HEK293 (cell line): ENCODE results near the gene MALAT1.
A peak's percentile ranks its signal among the peaks of the same experiment; 100 is the strongest.

Experiments
- CTCF ChIA-PET: fragments of 350-600 bp; formaldehyde crosslinking; extraction: SDS; loops from one replicate; lab custom pipeline; 2021; ENCODE audit warnings: antibody characterized with exemption; lab: Yijun Ruan, JAX
- POLR2A ChIA-PET: fragments of 300-600 bp; formaldehyde crosslinking; extraction: SDS; loops from one replicate; lab custom pipeline; 2020; ENCODE audit warnings: antibody characterized with exemption, inconsistent platforms; lab: Yijun Ruan, JAX
- H3K27ac ChIP-seq: fragments of 200-500 bp; sonication (Bioruptor generic); 2 replicates; pipeline ENCODE4 v1.5.1; 2014; ENCODE audit warnings: low read depth, low read length, control low read depth, inconsistent platforms; ENCODE audit errors: extremely low read depth
- H3K36me3 ChIP-seq, 2 experiments: fragments of 200-500 bp in 1 of 2; sonication (Bioruptor generic) in 1 of 2; 1 replicate in 1 of 2; 2 replicates in 1 of 2; pipeline ENCODE4 v1.5.1; 2014 to 2017; ENCODE audit warnings: inconsistent platforms in 2 of 2, low read length in 2 of 2; ENCODE audit not compliant: control insufficient read depth in 2 of 2, insufficient read depth in 1 of 2
- H3K4me1 ChIP-seq: fragments of 200-500 bp; sonication (Bioruptor generic); 2 replicates; pipeline ENCODE4 v1.5.1; 2014; ENCODE audit warnings: mild to moderate bottlenecking, low read length, inconsistent platforms; ENCODE audit not compliant: control insufficient read depth, insufficient read depth
- H3K4me3 ChIP-seq: 2 replicates; pipeline ENCODE4 v1.5.1; 2011; ENCODE audit warnings: low read depth, mild to moderate bottlenecking, control low read depth, low read length, moderate library complexity
- H3K9me3 ChIP-seq: fragments of 200-500 bp; sonication (Bioruptor generic); 2 replicates; pipeline ENCODE4 v1.5.1; 2014; ENCODE audit warnings: low read depth, low read length, inconsistent platforms; ENCODE audit not compliant: control insufficient read depth, insufficient read depth
- BCL11B ChIP-seq: fragments of 450-650 bp; formaldehyde crosslinking; IDR thresholded peaks from 2 replicates; pipeline ENCODE4 v1.5.1; 2016; ENCODE audit warnings: low read depth, missing biosample characterization, missing genetic modification characterization
- GFI1B ChIP-seq: fragments of 450-650 bp; formaldehyde crosslinking; IDR thresholded peaks from 2 replicates; pipeline ENCODE4 v1.5.1; 2016; ENCODE audit warnings: missing biosample characterization, missing genetic modification characterization
- HOXD13 ChIP-seq: sonication (generic); formaldehyde crosslinking; IDR thresholded peaks from 2 replicates; pipeline ENCODE4 v1.8.0; 2022; ENCODE audit warnings: missing genetic modification reagents, borderline replicate concordance
- MEIS1 ChIP-seq: sonication (generic); formaldehyde crosslinking; IDR thresholded peaks from 2 replicates; pipeline ENCODE4 v1.8.1; 2022; ENCODE audit warnings: missing genetic modification reagents, mild to moderate bottlenecking, borderline replicate concordance
- PRDM1 ChIP-seq: fragments of 450-650 bp; formaldehyde crosslinking; IDR thresholded peaks from 2 replicates; pipeline ENCODE4; 2016; ENCODE audit warnings: missing biosample characterization, missing genetic modification characterization
- REPIN1 ChIP-seq: fragments of 450-650 bp; formaldehyde crosslinking; IDR thresholded peaks from 2 replicates; pipeline ENCODE4 v1.5.1; 2017; ENCODE audit warnings: missing biosample characterization, missing genetic modification characterization, low read depth
- TCF7L2 ChIP-seq: IDR thresholded peaks from 2 replicates; pipeline ENCODE4 v1.6.1; 2011; ENCODE audit warnings: low read depth, mild to moderate bottlenecking, inconsistent platforms, low read length, moderate library complexity, borderline replicate concordance
- ZFP37 ChIP-seq: fragments of 450-650 bp; formaldehyde crosslinking; IDR thresholded peaks from 2 replicates; pipeline ENCODE4 v1.5.1; 2016; ENCODE audit warnings: missing biosample characterization, missing genetic modification characterization
- ZNF157 ChIP-seq: fragments of 450-650 bp; formaldehyde crosslinking; IDR thresholded peaks from 2 replicates; pipeline ENCODE4 v1.5.1; 2016; ENCODE audit warnings: missing biosample characterization, missing genetic modification characterization
- ZNF214 ChIP-seq: fragments of 450-650 bp; formaldehyde crosslinking; IDR thresholded peaks from 2 replicates; pipeline ENCODE4 v1.5.1; 2017; ENCODE audit warnings: missing biosample characterization, mild to moderate bottlenecking, missing genetic modification characterization, borderline replicate concordance
- ZNF24 ChIP-seq: fragments of 450-650 bp; formaldehyde crosslinking; IDR thresholded peaks from 2 replicates; pipeline ENCODE4 v1.5.1; 2016; ENCODE audit warnings: missing biosample characterization, missing genetic modification characterization
- ZNF530 ChIP-seq: fragments of 450-650 bp; formaldehyde crosslinking; IDR thresholded peaks from 2 replicates; pipeline ENCODE4 v1.5.1; 2016; ENCODE audit warnings: low read depth, missing biosample characterization, missing genetic modification characterization
- ZNF610 ChIP-seq: fragments of 450-650 bp; formaldehyde crosslinking; IDR thresholded peaks from 2 replicates; pipeline ENCODE4 v1.5.1; 2016; ENCODE audit warnings: missing biosample characterization, missing genetic modification characterization, borderline replicate concordance
- ZNF623 ChIP-seq: fragments of 450-650 bp; formaldehyde crosslinking; IDR thresholded peaks from 2 replicates; pipeline ENCODE4 v1.5.1; 2016; ENCODE audit warnings: missing biosample characterization, missing genetic modification characterization
- ZNF843 ChIP-seq: fragments of 450-650 bp; formaldehyde crosslinking; IDR thresholded peaks from 2 replicates; pipeline ENCODE4 v1.5.1; 2016; ENCODE audit warnings: missing biosample characterization, missing genetic modification characterization
- TF ChIP-seq, protein P1 (sequence below): fragments of 450-650 bp; formaldehyde crosslinking; IDR thresholded peaks from 2 replicates; pipeline ENCODE4 v1.5.1; 2017; ENCODE audit warnings: missing biosample characterization, missing genetic modification characterization
- TF ChIP-seq, protein P2 (sequence below): fragments of 450-650 bp; IDR thresholded peaks from 2 replicates; pipeline ENCODE4 v1.5.1; 2018; ENCODE audit warnings: missing biosample characterization, mild to moderate bottlenecking, missing genetic modification characterization
- TF ChIP-seq, protein P3 (sequence below): fragments of 450-650 bp; formaldehyde crosslinking; IDR thresholded peaks from 2 replicates; pipeline ENCODE4 v1.5.1; 2016; ENCODE audit warnings: missing biosample characterization, missing genetic modification characterization
- TF ChIP-seq, protein P4 (sequence below): fragments of 450-650 bp; formaldehyde crosslinking; IDR thresholded peaks from 2 replicates; pipeline ENCODE4 v1.5.1; 2016; ENCODE audit warnings: missing biosample characterization, missing genetic modification characterization
- TF ChIP-seq, protein P5 (sequence below): fragments of 450-650 bp; formaldehyde crosslinking; IDR thresholded peaks from 2 replicates; pipeline ENCODE4 v1.5.1; 2017; ENCODE audit warnings: missing biosample characterization, missing genetic modification characterization
- TF ChIP-seq, protein P6 (sequence below): fragments of 450-650 bp; formaldehyde crosslinking; IDR thresholded peaks from 2 replicates; pipeline ENCODE4; 2016; ENCODE audit warnings: missing biosample characterization, missing genetic modification characterization
- TF ChIP-seq, protein P7 (sequence below): fragments of 450-650 bp; formaldehyde crosslinking; IDR thresholded peaks from 2 replicates; pipeline ENCODE4 v1.5.1; 2016; ENCODE audit warnings: missing biosample characterization, missing genetic modification characterization

The MALAT1 gene

DNA sequence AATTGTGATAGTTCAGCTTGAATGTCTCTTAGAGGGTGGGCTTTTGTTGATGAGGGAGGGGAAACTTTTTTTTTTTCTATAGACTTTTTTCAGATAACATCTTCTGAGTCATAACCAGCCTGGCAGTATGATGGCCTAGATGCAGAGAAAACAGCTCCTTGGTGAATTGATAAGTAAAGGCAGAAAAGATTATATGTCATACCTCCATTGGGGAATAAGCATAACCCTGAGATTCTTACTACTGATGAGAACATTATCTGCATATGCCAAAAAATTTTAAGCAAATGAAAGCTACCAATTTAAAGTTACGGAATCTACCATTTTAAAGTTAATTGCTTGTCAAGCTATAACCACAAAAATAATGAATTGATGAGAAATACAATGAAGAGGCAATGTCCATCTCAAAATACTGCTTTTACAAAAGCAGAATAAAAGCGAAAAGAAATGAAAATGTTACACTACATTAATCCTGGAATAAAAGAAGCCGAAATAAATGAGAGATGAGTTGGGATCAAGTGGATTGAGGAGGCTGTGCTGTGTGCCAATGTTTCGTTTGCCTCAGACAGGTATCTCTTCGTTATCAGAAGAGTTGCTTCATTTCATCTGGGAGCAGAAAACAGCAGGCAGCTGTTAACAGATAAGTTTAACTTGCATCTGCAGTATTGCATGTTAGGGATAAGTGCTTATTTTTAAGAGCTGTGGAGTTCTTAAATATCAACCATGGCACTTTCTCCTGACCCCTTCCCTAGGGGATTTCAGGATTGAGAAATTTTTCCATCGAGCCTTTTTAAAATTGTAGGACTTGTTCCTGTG, 3.9 kb downstream of the MALAT1 start (continued):
- TF ChIP-seq, protein P1, sequence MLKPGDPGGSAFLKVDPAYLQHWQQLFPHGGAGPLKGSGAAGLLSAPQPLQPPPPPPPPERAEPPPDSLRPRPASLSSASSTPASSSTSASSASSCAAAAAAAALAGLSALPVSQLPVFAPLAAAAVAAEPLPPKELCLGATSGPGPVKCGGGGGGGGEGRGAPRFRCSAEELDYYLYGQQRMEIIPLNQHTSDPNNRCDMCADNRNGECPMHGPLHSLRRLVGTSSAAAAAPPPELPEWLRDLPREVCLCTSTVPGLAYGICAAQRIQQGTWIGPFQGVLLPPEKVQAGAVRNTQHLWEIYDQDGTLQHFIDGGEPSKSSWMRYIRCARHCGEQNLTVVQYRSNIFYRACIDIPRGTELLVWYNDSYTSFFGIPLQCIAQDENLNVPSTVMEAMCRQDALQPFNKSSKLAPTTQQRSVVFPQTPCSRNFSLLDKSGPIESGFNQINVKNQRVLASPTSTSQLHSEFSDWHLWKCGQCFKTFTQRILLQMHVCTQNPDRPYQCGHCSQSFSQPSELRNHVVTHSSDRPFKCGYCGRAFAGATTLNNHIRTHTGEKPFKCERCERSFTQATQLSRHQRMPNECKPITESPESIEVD (tag by site-specific recombination) = peak; percentile 89
- TF ChIP-seq PRDM1 (tag by site-specific recombination) (0 out of 2 replicates have a peak, but pooled peaks have one; percentile 7), ZNF610 (tag by site-specific recombination) (no peak)
- TF ChIP-seq, protein P2, sequence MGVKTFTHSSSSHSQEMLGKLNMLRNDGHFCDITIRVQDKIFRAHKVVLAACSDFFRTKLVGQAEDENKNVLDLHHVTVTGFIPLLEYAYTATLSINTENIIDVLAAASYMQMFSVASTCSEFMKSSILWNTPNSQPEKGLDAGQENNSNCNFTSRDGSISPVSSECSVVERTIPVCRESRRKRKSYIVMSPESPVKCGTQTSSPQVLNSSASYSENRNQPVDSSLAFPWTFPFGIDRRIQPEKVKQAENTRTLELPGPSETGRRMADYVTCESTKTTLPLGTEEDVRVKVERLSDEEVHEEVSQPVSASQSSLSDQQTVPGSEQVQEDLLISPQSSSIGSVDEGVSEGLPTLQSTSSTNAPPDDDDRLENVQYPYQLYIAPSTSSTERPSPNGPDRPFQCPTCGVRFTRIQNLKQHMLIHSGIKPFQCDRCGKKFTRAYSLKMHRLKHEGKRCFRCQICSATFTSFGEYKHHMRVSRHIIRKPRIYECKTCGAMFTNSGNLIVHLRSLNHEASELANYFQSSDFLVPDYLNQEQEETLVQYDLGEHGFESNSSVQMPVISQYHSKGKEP = peak; percentile 84

DNA sequence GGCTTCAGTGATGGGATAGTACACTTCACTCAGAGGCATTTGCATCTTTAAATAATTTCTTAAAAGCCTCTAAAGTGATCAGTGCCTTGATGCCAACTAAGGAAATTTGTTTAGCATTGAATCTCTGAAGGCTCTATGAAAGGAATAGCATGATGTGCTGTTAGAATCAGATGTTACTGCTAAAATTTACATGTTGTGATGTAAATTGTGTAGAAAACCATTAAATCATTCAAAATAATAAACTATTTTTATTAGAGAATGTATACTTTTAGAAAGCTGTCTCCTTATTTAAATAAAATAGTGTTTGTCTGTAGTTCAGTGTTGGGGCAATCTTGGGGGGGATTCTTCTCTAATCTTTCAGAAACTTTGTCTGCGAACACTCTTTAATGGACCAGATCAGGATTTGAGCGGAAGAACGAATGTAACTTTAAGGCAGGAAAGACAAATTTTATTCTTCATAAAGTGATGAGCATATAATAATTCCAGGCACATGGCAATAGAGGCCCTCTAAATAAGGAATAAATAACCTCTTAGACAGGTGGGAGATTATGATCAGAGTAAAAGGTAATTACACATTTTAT, 4.6 kb downstream of the MALAT1 start:
- CTCF ChIA-PET = interaction anchor here (0.7 to 2.4 kb wide), 4 partner anchors 26 to 188 kb away, joined by 3 to 10 read pairs (median 4); no protein-coding TSS in a partner anchor
- H3K4me1 ChIP-seq = no peaks in the 10 kb centered on the region
- H3K36me3 ChIP-seq = peaks cover 0 to 70% of the 10 kb centered on the region in 2 experiments; a peak in 2 of 3 replicates
- H3K27ac ChIP-seq = no peak overlapping the region
- no peaks in the 10 kb centered on the region for H3K9me3 ChIP-seq
- peak overlapping the region; percentile 98 for H3K4me3 ChIP-seq
- no peak for TF ChIP-seq MEIS1 (CRISPR knock-in tag)
- TF ChIP-seq, protein P3, sequence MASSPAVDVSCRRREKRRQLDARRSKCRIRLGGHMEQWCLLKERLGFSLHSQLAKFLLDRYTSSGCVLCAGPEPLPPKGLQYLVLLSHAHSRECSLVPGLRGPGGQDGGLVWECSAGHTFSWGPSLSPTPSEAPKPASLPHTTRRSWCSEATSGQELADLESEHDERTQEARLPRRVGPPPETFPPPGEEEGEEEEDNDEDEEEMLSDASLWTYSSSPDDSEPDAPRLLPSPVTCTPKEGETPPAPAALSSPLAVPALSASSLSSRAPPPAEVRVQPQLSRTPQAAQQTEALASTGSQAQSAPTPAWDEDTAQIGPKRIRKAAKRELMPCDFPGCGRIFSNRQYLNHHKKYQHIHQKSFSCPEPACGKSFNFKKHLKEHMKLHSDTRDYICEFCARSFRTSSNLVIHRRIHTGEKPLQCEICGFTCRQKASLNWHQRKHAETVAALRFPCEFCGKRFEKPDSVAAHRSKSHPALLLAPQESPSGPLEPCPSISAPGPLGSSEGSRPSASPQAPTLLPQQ = no peak
- TF ChIP-seq, protein P4, sequence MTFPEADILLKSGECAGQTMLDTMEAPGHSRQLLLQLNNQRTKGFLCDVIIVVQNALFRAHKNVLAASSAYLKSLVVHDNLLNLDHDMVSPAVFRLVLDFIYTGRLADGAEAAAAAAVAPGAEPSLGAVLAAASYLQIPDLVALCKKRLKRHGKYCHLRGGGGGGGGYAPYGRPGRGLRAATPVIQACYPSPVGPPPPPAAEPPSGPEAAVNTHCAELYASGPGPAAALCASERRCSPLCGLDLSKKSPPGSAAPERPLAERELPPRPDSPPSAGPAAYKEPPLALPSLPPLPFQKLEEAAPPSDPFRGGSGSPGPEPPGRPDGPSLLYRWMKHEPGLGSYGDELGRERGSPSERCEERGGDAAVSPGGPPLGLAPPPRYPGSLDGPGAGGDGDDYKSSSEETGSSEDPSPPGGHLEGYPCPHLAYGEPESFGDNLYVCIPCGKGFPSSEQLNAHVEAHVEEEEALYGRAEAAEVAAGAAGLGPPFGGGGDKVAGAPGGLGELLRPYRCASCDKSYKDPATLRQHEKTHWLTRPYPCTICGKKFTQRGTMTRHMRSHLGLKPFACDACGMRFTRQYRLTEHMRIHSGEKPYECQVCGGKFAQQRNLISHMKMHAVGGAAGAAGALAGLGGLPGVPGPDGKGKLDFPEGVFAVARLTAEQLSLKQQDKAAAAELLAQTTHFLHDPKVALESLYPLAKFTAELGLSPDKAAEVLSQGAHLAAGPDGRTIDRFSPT (tag by site-specific recombination) = no peak
- TF ChIP-seq HOXD13 (CRISPR knock-in tag) = no peak
- TF ChIP-seq, protein P5, sequence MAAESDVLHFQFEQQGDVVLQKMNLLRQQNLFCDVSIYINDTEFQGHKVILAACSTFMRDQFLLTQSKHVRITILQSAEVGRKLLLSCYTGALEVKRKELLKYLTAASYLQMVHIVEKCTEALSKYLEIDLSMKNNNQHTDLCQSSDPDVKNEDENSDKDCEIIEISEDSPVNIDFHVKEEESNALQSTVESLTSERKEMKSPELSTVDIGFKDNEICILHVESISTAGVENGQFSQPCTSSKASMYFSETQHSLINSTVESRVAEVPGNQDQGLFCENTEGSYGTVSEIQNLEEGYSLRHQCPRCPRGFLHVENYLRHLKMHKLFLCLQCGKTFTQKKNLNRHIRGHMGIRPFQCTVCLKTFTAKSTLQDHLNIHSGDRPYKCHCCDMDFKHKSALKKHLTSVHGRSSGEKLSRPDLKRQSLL (tag by site-specific recombination) = no peak
- TF ChIP-seq ZNF24 (tag by site-specific recombination) = no peak
- TF ChIP-seq REPIN1 (tag by site-specific recombination) = no peak
- TF ChIP-seq ZNF623 = no peak
- TF ChIP-seq ZNF530 (tag by site-specific recombination) = no peak
- no peak for TF ChIP-seq ZFP37
- TF ChIP-seq ZNF214 (tag by site-specific recombination) = no peak
- TF ChIP-seq GFI1B (tag by site-specific recombination) = no peak
- TF ChIP-seq, protein P6, sequence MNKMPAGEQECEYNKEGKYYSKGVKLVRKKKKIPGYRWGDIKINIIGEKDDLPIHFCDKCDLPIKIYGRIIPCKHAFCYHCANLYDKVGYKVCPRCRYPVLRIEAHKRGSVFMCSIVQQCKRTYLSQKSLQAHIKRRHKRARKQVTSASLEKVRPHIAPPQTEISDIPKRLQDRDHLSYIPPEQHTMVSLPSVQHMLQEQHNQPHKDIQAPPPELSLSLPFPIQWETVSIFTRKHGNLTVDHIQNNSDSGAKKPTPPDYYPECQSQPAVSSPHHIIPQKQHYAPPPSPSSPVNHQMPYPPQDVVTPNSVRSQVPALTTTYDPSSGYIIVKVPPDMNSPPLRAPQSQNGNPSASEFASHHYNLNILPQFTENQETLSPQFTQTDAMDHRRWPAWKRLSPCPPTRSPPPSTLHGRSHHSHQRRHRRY (tag by site-specific recombination) = no peak
- no peak for TF ChIP-seq BCL11B (tag by site-specific recombination)
- TF ChIP-seq, protein P7, sequence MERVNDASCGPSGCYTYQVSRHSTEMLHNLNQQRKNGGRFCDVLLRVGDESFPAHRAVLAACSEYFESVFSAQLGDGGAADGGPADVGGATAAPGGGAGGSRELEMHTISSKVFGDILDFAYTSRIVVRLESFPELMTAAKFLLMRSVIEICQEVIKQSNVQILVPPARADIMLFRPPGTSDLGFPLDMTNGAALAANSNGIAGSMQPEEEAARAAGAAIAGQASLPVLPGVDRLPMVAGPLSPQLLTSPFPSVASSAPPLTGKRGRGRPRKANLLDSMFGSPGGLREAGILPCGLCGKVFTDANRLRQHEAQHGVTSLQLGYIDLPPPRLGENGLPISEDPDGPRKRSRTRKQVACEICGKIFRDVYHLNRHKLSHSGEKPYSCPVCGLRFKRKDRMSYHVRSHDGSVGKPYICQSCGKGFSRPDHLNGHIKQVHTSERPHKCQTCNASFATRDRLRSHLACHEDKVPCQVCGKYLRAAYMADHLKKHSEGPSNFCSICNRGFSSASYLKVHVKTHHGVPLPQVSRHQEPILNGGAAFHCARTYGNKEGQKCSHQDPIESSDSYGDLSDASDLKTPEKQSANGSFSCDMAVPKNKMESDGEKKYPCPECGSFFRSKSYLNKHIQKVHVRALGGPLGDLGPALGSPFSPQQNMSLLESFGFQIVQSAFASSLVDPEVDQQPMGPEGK (tag by site-specific recombination) = no peak
- TF ChIP-seq ZNF157 (tag by site-specific recombination) = no peak
- no peak for TF ChIP-seq ZNF843 (tag by site-specific recombination)
- no peak for TF ChIP-seq TCF7L2
- TF ChIP-seq, all 188 proteins: peak for 0
- POLR2A ChIA-PET = interaction anchor here (0.5 to 28.2 kb wide), 8 partner anchors 8 to 122 kb away, joined by 3 to 1129 read pairs (median 22); partner anchors contain the start of genes NEAT1 and ZNRD2
